Sigmoid colon (tissue), 4 donors: ENCODE measurements around the gene CAMK2N2.

Experiments used
- CTCF ChIP-seq, 4 experiments: fragments of 450-650 bp in 3 of 4; fragments of 200-600 bp in 1 of 4; IDR thresholded peaks; one replicate each; pipeline ENCODE4 v1.5.1; 2016 to 2019; ENCODE audit warnings: antibody characterized with exemption in 4 of 4, mild to moderate bottlenecking in 3 of 4, moderate library complexity in 2 of 4
- EP300 ChIP-seq, 4 donors: sonication (generic); formaldehyde crosslinking; IDR thresholded peaks; one replicate each; pipeline ENCODE4 v1.6.1; 2017; ENCODE audit warnings: antibody characterized with exemption in 4 of 4
- POLR2A ChIP-seq, 2 donors: fragments of 450-650 bp; IDR thresholded peaks; one replicate each; pipeline ENCODE4 v1.6.1; 2016; ENCODE audit warnings: antibody characterized with exemption in 2 of 2, mild to moderate bottlenecking in 2 of 2, moderate library complexity in 2 of 2
- POLR2AphosphoS5 ChIP-seq, 4 donors: sonication (generic); formaldehyde crosslinking; IDR thresholded peaks; one replicate each; pipeline ENCODE4 v1.6.1; 2017; ENCODE audit warnings: antibody characterized with exemption in 4 of 4

- TF ChIP-seq POLR2A (IDR thresholded peaks at IDR 0.05): no peak
- TF ChIP-seq CTCF (IDR thresholded peaks at IDR 0.05): no peak
- TF ChIP-seq EP300 (IDR thresholded peaks at IDR 0.05): no peak
- no peak for TF ChIP-seq POLR2AphosphoS5 (IDR thresholded peaks at IDR 0.05)
Observed at GRCh38 chr3:184228376-184229137, 32.8 kb downstream of the CAMK2N2 start.
